DLD1 (cell line): ENCODE data around the gene BZW2.

Experiments
- in situ Hi-C: cut with HindIII; loops from 2 replicates; pipeline ENCODE4 v1.10.0; 2017; ENCODE audit warnings: low sequenced_read_pairs

The BZW2 gene

DNA sequence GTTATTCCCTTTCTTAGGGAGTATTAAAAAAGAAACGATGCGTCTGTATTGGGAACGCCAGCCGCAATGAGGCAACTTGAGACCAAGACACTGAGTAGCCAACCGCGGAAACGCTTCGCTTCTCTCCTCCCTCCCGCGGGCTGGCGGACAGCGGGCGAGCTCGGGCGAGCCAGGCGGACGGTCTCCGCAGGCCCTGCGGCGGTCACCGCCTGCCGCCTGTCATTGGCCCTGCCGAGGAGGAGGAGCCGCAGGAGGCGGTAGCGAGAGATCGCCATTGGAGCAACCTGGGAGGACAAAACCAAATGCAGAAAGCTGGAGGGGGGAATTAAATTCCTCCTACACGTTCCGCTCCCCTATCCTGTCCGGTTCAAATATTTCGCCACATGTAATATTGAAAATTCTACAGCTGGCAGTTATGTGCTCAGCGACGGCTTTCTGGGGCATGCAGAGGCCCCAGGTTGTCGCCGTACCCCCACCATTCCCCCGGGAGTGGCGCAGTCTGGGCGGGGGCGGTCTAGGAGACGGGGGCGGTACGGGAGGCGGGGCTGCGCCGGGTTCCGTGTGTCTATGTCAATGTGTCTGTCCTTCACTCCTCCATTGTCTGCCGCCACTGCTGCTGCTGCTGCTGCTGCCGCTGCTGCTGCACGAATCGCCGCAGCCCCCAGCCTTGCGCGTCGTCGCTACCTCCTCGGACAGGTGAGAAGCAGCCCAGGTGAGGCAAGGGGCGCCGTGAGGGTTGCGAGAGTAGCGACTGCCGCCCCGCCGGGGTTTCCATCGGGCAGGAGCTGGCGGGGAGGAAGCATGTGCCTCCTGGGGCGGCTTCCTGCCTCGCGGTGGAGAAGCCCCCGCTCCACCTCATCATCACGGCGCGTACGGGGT lies at the start of gene BZW2, which contains the start of gene ANKMY2:
TSS of gene BZW2 (plus strand) at position 589 of the 879 bp plus-strand sequence. CDS start 19,263 bp downstream, outside the sequence.
TSS of gene ANKMY2 (minus strand) at position 162 of the 879 bp plus-strand sequence. CDS start 181 bp downstream, outside the sequence.
- in situ Hi-C loops: no loop called here

DNA sequence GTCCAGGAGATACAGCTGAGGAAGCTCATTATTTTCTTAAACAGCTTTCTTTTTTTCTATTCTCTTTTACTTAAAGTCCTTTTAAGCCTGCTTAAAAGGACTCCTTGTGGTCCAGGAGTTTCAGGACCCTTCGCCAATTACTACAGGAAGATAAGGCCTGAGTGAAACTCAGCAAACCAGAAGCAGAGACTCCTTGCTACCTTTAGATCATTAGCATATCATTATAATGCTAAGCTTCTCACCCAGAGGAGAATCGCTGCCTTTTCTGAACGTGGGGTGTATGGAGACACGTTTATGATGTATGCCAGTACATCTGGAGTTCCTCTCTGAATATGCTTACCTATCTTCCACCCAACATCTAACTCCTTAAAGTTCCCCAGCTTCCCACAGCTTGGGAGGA lies 48.0 kb upstream of the BZW2 start:
- in situ Hi-C loops: no loop called here

DNA sequence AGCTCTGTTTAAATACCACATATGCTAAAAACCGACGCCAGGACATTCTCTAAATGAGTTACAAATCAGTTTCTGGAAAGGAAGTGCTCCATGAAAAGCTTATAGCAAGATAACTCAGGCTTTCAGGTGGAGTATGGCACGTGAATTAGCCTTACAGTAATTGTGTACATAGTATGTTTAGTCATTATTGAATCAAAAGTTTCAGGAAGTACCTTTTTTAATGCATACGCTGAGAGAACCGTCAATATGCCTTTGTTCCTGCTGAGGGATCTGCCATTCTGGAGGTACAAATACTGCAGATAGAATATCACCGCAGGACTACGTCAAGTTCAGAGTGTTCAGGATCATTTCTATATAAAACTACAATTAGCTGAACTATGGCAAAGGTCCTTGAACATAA lies 46.1 kb upstream of the BZW2 start:
- in situ Hi-C loops: no loop called here

DNA sequence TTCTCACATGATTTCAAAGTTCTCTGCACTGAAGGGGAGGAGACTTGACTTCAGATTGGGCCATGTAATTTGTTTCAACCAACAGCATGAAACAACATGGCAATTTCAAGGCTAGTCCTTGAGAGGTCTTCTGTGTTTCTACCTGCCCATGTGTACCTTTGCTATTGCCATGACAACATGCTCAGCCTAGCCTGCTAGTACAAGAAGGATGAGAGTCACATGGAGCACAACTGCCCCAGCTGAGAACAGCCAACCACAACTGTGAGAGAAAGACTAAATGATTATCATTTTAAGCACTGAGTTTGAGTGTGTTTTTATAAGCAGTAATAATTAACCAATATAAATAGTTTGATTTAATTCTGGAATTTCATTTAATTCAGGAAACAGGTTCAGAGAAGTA lies 42.3 kb upstream of the BZW2 start:
- in situ Hi-C loops: no loop called here

DNA sequence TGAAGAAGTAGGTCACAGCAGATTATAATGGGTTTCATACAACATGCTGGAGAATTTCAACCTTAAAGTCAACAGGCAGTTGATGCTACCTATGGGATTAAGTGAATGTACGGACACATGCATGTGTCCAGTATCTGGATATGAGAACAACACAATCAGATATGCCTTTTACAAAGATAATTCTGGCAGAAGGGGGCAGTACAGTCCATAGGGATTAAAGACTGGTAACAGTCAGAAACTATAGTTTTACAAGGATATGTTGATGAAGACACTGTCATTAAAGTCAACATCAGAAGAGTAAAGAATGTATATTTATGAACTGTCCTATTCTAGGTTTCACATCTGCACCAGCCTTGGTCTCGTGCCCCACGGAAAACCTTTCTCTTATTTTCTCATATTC lies 41.9 kb upstream of the BZW2 start:
- in situ Hi-C loops: no loop called here

DNA sequence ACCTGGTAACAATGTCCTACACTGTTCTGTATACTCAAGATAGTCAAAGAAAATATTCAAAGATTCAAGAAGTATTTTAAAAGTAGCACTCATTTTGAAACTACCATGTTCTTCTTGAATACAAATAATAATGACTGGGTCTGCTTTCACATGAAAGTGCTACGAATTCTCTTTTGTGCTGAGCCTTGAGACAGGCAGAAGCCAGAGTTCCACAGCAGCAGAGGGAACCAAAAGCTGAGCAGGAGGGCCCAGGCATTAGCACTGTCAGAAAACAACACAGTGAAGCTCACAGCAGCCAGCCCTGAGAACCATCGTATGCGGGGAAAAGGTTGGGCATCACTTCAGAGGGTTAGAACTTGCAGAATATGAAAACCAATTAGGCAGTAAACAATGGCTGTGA lies 39.3 kb upstream of the BZW2 start:
- in situ Hi-C loops: no loop called here

DNA sequence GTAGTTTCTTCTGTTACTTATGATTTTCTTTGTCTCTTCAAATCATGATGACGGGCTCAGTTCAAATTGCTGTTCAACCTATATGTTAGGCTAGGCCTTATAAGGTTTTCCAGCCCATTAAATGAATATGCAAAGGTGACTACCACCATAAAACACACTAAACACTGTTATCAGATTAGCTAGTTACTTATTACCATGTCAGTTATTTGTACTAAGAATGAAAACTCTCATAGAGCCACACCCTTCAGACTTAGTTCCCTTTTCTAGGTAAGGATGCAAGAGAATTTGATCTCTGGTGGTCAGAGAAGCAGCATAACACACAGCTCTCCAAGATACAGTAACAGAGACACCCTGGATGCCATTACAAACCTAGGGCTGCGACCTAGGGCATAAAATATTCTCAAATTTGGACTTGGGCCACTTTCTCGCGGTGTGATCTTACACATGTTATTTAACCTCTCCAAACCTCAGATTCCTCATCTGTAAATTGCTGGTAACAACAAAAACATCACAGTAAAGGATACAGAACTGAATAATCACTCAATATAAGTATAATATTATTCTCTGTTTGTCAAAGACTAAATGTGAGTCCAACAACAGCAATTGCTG lies 36.0 kb upstream of the BZW2 start:
- in situ Hi-C loops: no loop called here

DNA sequence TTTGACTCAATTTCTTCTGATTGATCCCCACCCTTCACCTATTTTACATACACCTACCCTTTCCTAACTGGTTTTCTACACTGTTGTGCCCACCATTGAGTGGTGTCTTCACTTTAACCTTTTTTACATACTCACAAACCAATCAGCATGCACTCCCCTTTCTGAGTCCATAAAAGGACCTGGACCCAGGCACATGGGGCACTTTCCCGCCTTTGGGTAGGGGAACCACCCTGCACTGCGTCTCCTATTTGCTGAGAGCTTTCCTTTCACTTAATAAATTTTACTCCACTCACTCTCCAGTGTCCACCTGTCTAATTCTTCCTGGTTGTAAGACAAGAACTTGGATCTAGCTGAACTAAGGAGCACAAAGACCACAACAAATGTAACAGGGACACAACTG lies 34.3 kb upstream of the BZW2 start:
- in situ Hi-C loops: no loop called here

DNA sequence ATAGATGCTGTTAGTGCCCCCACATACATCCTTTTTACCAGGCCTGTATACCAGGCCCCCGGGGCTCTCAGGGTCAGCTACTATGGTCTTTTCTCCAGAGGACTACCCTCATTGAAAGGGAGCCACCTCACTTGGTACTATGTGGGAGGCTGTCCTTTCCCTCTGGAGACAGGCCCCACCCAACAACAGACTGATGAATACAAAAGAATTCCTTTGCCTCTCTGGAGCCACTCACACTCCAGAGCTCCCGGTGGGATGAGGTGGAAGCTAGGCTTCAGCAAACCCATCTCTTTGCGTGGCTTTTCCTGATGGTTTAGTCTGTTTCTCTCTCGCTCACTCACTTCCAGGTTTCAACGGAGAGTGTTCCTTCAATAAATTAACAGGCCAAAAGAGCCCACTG lies 30.8 kb upstream of the BZW2 start:
- in situ Hi-C loops: no loop called here

DNA sequence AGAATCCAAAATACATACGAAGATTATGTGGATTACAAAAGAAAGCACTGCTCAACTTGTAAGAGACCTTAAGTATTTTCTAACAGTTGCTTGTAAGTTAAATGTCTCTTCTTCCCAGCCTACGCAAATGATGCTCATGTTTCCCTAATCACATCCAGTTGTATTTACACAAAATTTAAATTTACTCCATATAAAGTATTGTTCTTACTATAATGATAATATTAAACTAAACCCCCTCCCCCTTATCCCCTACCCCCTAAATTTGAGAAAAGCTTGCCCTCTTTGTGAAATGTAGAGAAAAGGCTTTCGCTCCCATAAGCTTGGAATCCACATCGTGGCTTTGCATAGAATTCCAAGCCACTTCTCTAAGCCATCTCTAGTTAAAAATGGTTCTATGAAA lies 29.9 kb upstream of the BZW2 start:
- in situ Hi-C loops: no loop called here

DNA sequence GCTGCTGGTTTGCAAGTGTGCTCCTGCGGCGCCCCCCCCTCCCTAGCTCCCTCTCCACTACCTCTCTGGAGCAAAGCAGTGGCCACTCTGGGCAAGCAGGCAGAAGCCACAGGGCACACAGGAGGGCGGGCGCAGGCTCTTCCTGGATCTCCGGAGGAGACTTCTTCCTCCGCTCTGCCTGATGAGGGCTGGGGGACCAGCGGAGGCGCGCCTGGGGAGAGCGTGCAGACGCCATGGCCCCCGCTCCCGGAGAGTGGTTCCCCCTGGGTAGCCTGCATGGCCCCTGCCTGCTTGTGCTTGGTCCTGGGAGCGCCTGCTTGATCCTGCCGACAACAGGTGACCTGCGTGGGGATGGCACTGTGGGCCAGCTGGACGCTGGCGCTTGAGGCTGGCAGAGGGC lies 29.4 kb upstream of the BZW2 start:
- in situ Hi-C loops: no loop called here

DNA sequence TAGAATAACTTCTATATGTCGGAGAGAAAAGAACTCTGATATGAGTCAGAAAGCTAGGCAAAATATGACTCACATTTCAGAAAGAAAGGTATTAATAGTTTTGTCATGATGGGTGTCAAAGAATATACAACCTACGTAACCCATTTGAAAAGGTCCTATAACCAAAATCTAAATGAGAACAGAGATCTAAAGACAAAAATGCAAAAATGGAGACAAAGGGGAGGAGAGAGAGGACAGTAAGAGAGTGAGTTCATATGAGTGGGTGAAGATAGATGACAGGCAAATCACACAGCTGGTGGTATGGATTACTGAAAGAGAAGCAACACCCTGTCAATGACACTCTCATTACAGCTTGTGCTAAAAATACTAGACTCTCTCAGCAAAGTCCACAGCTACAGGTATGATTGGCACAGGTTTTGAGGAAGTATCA lies 26.0 kb upstream of the BZW2 start:
- in situ Hi-C loops: no loop called here

DNA sequence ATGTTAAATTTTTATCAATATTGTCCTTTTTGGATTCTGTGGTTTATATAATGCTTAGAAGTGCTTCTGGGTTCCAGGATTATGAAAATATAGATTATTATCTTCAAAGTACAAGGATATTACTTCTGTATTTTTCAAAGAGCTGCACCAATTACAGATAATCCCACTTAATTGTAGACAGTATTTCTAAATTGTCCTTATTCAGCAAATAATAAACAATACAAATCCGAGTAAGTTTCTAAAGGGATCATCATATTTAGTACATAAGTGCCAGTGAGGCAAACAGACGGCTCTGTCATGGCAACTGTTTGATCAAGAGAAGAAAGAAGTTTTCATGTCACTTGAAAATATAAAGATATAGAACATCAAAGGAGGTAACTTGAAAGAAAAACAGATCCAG lies 19.6 kb upstream of the BZW2 start:
- in situ Hi-C loops: no loop called here

DNA sequence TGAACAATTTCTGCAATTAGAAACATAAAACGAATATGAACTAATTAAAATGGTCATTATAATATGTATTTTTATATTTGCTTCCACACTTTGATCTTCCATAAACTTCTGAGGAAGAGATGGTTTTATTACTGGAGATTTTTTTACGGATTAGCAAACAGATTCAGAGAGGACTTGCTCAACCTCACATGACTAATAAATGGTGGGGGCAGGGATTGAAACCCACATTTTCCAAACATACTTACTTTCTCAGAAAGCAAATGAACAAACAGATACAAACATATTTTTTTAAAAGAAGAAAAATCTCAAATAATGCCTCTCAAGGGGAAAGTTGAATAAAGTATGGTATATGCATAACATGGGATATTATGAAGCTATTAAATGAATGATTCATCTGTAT lies 18.7 kb upstream of the BZW2 start:
- in situ Hi-C loops: no loop called here

DNA sequence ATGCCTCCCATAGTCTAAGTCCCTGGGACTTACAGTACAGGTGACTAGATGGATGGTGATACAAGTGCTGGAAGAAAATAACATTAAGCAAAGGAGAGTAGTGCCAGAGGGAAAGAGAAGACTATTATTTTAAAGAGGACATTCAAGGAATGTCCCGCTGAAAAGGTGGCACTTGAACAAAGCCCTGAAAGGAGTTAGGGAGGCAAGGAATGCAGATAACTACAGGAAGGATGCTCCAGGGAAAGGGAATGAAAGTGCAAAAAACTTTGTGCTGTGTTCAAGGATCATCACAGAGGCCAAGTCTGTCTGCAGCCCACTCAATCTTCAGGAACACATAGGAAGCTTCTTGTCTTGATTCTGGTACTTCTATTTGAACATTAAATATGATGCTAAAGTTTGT lies 15.3 kb upstream of the BZW2 start:
- in situ Hi-C loops: no loop called here

DNA sequence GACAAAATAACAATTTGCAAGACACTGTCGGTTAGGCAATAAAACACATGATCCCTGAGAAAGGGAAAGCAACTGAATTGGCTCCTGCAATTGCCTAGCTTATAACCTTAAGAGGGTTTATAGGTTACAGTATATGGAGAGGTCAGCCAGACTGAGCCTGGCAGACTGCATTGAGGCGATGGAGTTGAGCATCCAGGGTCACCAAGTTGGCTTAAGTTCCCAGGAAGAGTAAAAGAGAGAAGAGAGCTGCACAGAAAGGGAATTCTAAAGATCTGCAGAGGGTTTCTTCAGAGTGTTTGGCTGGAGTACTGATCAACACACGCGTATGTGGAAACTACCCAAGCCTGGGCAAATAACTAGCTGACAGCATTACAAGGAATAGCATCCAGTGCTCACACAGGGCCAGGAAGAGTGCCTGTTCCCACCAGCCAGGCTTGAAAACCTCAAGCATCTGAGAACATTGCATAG lies 11.7 kb upstream of the BZW2 start:
- in situ Hi-C loops: no loop called here

DNA sequence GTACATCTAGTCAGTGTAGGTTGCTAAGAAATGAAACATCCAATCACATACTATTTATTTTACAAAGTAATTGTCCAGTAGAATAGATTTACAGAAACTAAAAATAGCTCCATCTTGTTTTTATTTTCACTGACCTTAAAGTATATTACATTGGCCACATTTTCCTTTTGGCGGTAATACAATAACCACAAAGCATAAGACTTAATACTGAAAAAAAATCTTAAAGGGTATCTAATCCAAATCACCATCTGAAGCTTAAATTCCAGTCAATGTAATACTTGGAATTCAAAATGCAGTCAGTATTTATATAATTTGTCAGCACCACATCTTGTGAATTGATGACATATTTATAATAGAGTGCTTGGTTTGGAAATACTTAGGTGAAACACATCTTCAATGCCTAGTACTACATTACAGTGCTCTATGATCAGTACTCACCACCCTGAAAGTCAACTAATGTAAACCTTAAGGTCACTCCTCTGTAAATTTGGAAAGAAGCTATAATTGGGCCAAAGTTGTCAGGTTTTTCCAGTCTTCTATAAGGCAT lies 9.4 kb upstream of the BZW2 start:
- in situ Hi-C loops: loop anchor here (5.0 kb wide), 1 partner anchor 514 kb away; no protein-coding TSS in a partner anchor

DNA sequence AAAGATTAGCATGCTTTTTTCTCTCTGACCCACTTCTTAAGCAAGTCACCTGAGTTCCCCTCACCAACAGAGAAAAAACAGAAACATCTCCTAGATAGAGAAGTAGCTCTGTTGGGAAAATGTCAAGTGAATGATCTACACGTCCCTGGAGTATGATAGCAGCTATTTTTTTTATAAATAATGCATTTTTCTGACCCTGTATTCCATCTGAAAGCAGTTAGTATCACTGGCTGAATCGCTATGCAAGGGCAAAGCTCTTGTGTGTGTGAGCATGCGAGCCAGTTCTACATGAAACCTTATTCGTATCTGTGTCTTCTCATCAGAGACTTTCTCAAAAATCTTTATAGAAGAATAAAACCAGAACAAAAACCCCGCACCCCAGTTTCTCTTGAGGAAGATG lies 8.6 kb upstream of the BZW2 start:
- in situ Hi-C loops: loop anchor here (5.0 kb wide), 1 partner anchor 515 kb away; no protein-coding TSS in a partner anchor

DNA sequence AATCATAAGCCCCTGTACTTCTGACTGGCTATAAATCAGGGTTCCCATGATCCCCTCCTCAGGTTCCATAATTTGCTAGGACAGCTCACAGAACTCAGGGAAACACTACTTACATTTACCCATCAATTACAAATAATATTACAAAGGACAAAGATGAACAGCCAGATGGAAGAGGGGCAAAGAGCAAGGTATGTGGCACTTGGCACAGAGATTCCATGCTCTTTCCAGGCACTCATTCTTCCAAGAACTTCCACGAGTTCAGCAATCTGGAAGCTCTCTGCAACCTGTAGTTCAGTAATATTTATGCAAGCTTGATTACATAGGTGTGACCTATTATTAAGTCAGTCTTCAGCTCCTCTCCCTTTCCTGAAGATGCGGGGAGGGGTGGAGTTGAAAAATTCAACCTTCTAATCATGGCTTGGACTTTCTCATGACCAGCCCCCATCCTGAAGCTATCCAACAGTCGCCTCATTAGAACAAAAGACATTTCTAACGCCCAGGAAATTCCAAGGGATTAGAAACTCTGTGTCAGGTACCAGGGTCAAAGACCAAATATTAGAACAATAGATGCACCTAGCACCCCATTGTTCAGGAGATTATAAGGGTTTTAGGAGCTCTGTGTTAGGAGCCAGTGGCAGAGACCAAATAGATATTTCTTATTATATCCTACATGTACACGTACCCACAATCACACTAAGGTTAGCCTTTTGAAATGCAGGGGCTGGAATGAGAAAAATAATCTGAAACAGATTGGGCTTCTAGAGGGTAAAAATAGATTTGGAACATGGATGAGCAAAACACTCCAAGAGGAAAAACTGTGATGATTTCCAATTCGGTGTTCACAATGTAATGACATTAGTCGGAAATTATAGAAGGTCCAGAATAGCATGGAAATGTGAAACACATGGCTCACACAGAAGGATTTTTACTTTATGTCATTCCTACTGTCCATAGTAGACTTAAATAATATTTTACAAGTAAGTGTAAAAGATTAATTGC lies 7.4 kb upstream of the BZW2 start:
- in situ Hi-C loops: loop anchor here (5.0 kb wide), 1 partner anchor 516 kb away; no protein-coding TSS in a partner anchor

DNA sequence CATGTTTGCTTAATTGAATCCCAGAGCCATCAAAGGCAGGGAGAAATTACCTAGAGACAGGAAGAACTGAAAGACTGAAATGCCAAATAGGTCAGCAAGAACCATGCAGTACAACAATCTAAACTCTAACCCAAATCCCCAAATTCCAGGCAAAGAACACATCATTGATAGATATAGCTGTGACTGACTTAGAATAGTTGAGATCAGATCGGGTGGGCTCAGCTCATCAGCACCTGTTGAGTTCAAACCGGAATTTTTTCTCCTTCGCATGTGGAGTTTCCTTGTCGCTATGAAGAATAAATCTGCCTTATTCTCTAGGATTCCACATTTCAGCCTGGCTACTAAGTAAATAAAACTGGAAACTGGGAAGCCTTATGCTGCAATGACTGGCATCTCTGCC lies 1.8 kb upstream of the BZW2 start:
- in situ Hi-C loops: no loop called here
